GM21390 (cell line): ENCODE data around the gene GRAP2.

Experiments used
- ATAC-seq: cut with Tn5 transposase; IDR thresholded peaks from one replicate; pipeline ENCODE4 v1.9.1; 2021; ENCODE audit not compliant: unreplicated experiment

The GRAP2 gene

GRCh38 chr22:40008726-40009291, 107.9 kb downstream of the GRAP2 start:
- no peak for ATAC-seq

GRCh38 chr22:40009292-40009774, 108.4 kb downstream of the GRAP2 start:
- no peak for ATAC-seq

GRCh38 chr22:40009951-40010671, 109.2 kb downstream of the GRAP2 start:
- no peak for ATAC-seq

GRCh38 chr22:40010746-40011145, 109.9 kb downstream of the GRAP2 start:
- no peak for ATAC-seq

GRCh38 chr22:40014667-40015248, 113.9 kb downstream of the GRAP2 start:
- ATAC-seq, result no peak

GRCh38 chr22:40015358-40015976, 114.6 kb downstream of the GRAP2 start:
- no peak for ATAC-seq

GRCh38 chr22:40018051-40018450, 117.2 kb downstream of the GRAP2 start:
- no peak for ATAC-seq

- ATAC-seq, result no peak
Observed at GRCh38 chr22:40019100-40019499, 118.2 kb downstream of the GRAP2 start.

- ATAC-seq, result no peak
Observed at GRCh38 chr22:40020956-40021355, 120.1 kb downstream of the GRAP2 start.

GRCh38 chr22:40021401-40022000, 120.6 kb downstream of the GRAP2 start:
- ATAC-seq, result no peak

GRCh38 chr22:40022536-40023240, 121.8 kb downstream of the GRAP2 start:
- ATAC-seq, result no peak
